GM04504 (cell line): ENCODE data around the gene RNPS1.
"Not testable (repeated sequence)": the region's sequence is repeated elsewhere in the genome, so short reads cannot be mapped to it uniquely, and the experiment has no call there.

Experiments used
- DNase-seq: peaks from one replicate; pipeline ENCODE4 v3.0.0-alpha.2; 2012; ENCODE audit warnings: low read depth

The RNPS1 gene

GRCh38 chr16:2282866-2283555 is 15.1 kb upstream of the RNPS1 start:
- no peak for DNase-seq

- DNase-seq: no peak
These were observed 14.3 kb upstream of the RNPS1 start for GRCh38 chr16:2282262-2282661.

GRCh38 chr16:2280981-2281542 is 13.1 kb upstream of the RNPS1 start:
- no peak for DNase-seq

- DNase-seq: no peak
These were observed 12.5 kb upstream of the RNPS1 start for GRCh38 chr16:2280461-2280860.

- DNase-seq: no peak
These were observed 11.3 kb upstream of the RNPS1 start for GRCh38 chr16:2278956-2279800.

GRCh38 chr16:2278272-2278608 is 10.3 kb upstream of the RNPS1 start:
- DNase-seq: no peak

GRCh38 chr16:2277466-2278271 is 9.7 kb upstream of the RNPS1 start:
- no peak for DNase-seq

GRCh38 chr16:2276368-2277195 is 8.7 kb upstream of the RNPS1 start:
- DNase-seq: no peak

- DNase-seq: no peak
These were observed 7.8 kb upstream of the RNPS1 start for GRCh38 chr16:2275476-2276367.

- no peak for DNase-seq
These were observed 6.0 kb upstream of the RNPS1 start for GRCh38 chr16:2273931-2274330.

- no peak for DNase-seq
These were observed 5.6 kb upstream of the RNPS1 start for GRCh38 chr16:2273484-2273883.

GRCh38 chr16:2271848-2272461 is 4.0 kb upstream of the RNPS1 start:
- DNase-seq: no peak

GRCh38 chr16:2270588-2271470 is 2.9 kb upstream of the RNPS1 start:
- no peak for DNase-seq

GRCh38 chr16:2270070-2270462 is 2.1 kb upstream of the RNPS1 start:
- DNase-seq: no peak

- DNase-seq: not testable (repeated sequence)
These were observed 417 bp downstream of the RNPS1 start for GRCh38 chr16:2267505-2267912.

- DNase-seq: not testable (repeated sequence)
These were observed 1.0 kb downstream of the RNPS1 start for GRCh38 chr16:2266887-2267286.

GRCh38 chr16:2263026-2263425 is 4.9 kb downstream of the RNPS1 start:
- DNase-seq: not testable (repeated sequence)

GRCh38 chr16:2260250-2260649 is 7.7 kb downstream of the RNPS1 start:
- DNase-seq: no peak

- not testable (repeated sequence) for DNase-seq
These were observed 9.4 kb downstream of the RNPS1 start for GRCh38 chr16:2258530-2258929.
